HG03521 (cell line): Measurements from ENCODE around the gene PXT1.
"Not testable (repeated sequence)": the region's sequence is repeated elsewhere in the genome, so short reads cannot be mapped to it uniquely, and the experiment has no call there.

Source experiments
- ATAC-seq: cut with Tn5 transposase; IDR thresholded peaks from one replicate; pipeline ENCODE4 v1.9.1; 2021; ENCODE audit warnings: mild to moderate bottlenecking, moderate library complexity; ENCODE audit not compliant: unreplicated experiment

PXT1 gene

DNA sequence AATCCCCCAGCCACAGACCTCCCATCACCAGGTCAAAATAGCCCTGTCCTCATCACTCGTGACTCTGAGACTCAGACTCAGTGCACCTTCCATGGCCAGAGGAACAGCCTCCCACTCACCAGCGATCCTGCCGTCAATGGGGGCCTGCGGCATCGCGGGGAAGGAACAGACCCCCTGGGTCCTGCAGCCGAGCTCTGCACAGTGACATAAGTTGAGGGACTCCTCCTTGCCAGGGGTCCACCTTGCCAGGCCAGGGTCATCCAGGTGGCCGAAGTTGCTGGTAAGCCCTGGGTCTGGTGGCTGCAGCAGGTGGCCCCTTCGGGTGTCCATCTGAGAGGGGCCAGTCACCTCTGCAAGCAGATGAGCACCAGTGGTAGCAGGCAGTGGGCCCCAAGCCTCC lies 71.4 kb downstream of the PXT1 start:
- no peak for ATAC-seq

DNA sequence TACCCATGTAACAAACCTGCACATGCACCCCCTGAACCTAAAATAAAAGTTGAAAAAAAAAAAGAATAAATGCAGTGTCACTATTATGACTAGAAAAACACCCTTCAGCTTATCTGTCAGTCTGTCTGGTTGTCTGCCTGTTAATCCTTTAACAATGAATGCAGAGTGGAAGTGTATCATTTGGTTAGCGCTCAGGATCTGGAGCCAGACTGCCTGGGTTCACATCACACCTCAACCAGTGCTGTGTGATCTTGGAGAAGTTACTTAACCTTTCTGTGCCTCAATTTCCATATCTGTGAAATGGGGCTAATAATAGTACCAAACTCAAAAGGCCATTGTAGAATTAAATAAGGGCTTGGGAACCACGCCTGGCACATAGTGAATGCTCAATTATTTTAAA lies 72.0 kb downstream of the PXT1 start:
- no peak for ATAC-seq

DNA sequence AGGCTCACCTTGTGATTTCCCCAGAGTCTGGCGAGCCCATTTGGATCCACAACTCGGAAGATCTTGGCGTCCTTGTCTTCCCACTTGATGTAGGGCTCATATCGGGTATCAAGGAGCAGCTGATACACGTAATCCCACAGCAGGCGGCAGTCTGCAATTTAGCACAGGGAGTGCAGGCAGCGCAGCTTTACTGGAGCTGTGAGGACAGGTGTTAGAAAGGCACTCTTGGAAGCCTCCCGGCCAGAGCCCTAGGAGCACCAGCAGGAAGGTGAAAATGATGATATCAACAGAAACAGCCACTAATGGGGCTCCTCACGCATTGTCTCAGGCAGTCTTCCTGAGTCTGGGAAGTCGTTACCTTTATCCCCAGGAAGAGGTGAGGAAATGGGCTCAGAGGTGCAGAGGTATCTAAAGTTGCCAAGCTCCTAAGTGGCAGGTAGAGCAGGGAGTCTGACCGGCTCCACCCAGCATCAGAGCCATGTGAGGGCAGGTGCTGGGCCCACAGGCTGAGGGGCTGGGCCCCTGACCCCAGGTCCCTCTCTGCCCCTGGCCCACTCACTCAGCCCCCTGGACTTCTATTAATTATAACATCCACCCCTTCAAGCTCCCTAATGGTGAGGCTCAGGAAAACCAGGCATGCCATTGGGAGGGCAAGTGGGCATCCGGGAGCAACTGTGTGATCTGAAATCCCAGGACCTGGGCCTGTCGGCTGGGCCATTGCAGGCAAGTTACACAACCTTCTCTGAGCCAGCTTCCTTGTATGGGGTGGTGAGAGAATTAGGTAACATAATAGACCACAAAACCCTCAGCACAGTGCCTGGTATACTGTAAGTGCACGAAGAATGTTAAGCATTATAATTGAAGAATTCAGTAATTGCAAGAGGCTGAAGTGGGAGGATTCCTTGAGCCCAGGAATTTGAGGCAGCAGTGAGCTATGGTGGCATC lies 73.5 kb downstream of the PXT1 start:
- no peak for ATAC-seq

DNA sequence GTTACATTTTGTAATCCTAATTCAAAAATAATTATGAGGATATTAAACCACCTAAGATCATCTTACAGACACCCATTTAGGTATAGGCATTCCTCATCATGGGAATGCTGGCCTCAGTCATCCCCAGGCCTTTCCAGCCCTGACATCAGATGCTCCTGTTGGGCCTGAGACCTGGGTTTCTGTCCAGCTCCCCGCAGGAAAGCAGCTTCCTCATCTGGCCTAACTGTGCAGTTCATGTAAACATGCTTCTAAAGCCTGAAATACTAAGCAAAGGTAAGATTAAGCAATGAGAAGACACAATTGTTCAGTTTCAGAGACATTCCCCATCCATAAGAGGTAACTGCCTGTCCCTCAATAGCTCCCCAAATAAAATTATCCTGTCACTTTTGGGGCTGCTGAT lies 74.2 kb downstream of the PXT1 start:
- no peak for ATAC-seq

DNA sequence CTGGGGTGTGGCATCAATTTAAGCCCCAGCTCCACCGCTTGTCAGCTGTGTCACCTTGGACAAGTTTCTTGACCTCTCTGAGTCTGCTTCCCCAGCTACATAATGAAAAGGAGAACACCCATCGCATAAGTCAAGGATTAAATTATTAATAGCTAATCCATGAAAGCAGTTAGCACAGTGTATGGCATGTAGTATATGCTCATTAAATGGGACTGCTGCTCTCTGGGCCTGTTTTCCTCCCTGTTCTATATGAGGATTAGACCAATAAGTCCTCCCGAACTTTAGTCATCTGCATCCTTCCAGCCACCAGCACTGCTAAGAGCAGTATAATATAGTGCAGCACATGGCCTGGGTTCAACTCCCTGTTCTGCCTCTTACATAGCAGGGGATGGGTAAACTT lies 74.9 kb downstream of the PXT1 start:
- no peak for ATAC-seq

DNA sequence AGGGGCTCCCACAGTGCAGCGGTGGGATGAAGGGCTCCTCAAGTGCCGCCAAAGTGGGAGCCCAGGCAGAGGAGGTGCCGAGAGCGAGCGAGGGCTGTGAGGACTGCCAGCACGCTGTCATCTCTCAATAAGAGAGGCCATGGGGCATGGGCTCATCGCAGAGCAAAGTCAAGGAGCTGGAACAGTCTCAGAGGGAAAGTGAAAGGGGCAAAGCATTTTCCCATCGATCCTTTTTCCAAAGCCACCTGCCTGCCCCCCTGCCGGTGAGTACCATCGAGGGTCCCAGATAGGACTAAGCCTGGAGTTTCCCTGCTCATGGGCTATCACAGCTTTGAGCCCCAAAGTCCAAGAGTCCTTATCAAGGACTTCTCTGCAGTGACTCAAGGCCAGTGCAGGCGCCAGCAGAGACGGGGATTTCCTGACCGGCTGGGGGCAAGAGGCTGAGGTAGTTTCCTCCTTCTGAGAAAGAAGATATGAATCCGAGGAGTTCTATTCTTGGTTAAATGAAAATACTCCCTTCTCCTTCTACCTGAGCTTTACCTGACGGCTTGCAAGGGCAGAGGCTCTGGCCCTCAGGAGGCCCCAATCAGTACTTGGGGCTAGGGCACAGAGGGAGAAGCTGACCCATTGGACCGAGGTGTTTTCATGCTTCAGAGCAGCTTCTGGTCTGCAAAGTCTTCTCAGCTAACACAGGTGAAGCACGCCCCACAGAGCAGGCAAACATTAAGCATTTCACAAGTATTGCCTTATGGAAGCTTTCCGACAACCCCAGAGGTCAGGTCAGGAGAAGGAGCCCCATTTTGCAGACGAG lies 77.8 kb downstream of the PXT1 start:
- no peak for ATAC-seq

DNA sequence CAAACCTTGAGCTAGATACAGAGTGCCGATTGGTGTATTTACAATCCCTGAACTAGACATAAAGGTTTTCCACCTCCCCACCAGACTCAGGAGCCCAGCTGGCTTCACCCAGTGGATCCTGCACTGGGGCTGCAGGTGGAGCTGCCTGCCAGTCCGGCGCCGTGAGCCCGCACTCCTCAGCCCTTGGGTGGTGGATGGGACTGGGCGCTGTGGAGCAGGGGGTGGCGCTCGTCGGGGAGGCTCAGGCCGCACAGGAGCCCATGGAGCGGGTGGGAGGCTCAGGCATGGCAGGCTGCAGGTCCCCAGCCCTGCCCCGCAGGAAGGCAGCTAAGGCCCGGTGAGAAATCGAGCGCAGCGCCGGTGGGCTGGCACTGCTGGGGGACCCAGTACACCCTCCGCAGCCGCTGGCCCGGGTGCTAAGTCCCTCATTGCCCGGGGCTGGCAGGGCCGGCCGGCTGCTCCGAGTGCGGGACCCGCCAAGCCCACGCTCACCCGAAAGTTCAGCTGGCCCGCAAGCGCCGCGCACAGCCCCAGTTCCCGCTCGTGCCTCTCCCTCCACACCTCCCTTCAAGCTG lies 78.5 kb downstream of the PXT1 start:
- not testable (repeated sequence) for ATAC-seq

DNA sequence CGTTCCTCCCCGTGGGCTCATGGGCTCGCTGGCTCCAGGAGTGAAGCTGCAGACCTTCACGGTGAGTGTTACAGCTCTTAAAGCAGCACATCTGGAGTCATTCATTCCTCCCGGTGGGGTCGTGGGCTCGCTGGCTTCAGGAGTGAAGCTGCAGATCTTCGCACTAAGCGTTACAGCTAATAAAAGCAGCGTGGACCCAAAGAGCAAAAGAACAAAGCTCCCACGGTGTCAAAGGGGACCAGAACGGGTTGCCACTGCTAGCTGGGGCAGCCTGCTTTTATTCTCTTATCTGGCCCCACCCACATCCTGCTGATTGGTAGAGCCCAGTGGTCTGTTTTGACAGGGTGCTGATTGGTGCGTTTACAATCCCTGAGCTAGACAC lies 79.3 kb downstream of the PXT1 start:
- ATAC-seq: not testable (repeated sequence)

DNA sequence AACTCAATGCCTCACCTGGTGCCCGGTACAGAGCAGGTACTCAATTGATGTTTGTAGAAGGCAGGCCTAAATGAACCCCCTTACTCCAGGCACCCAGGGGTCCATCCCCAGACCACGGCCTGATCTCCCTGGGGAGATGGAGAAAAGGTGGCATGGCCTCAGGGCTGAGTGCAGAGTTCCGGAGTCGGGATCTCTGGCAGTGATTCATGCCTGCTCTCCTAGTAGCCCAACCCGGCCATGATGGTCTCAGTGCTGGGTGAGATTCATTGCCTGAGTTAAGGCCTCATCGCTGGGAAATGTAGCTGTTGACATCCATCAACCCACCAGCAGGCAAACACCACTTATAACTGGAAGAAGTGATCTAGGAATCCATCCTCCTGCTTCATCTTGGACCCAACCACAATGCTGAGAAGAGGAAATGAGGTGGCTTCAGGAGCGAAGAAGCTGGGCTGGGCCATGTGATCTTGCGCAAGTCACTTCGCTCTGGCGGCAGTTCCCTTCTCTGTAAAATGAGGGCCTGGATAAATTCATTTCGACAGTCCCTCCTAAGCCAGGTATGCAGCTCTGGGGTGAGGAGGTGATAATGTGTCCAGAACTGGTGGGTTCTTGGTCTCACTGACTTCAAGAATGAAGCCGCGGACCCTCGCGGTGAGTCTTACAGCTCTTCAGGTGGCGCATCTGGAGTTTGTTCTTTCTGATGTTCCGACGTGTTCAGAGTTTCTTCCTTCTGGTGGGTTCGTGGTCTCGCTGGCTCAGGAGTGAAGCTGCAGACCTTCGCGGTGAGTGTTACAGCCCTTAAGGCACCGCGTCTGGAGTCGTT lies 79.9 kb downstream of the PXT1 start:
- ATAC-seq: no peak

DNA sequence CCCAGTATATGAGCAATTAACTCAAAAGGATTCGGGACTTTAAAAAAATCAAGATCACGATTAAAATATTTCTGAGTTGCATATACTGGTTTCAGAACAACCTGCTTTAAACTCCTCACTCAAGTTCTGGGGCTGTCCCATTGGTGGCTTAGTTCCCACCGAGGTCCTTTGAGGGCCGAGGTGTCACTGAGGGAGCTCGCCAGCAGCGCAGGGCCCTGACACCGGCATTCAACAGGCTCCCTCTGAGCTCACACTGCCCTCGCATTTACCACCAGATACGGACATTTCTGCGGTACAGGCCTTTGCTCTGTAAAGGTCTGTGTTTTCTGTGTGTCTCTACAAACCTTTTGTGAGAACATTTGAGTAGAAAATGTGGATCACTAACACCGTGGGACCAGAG lies 81.6 kb downstream of the PXT1 start:
- ATAC-seq: no peak

DNA sequence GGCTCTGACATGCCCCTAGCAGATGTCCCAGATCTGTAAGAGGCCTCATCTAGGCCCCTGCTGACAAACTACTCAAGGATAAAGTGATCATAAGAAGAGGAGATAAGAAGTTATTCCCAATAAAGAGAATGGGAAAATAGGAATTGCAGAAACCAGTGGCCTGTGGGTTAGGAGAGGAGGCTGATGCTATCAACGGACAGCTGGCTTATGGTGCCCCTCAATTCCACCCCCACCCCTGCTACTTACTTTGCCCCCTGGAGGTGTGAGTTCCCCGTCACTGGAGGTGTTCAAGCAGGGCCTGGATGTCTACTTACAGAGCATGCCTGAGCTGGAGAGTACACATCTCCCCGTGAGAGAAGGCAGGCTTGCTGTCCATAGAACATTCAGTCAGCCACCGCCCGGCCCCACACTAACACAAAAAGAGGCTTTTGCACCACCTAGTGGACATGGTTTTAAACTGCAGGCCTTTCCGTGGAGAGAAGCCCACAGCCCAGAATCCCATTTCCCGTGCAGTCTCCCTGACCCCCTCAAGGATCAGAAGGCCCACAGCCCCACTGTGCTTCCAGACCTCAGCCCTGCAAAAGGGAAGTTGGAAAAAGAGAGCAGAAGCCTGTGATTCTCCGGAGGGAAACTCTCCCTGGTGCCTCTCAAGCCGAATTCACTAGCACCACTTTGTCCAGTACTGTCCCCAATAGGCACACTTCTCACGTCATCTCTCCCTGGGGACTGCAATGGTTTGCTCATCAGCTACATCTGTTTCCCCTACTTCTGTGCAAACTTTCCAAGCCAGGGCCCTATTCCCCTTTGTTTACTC lies 82.2 kb downstream of the PXT1 start:
- ATAC-seq: no peak

DNA sequence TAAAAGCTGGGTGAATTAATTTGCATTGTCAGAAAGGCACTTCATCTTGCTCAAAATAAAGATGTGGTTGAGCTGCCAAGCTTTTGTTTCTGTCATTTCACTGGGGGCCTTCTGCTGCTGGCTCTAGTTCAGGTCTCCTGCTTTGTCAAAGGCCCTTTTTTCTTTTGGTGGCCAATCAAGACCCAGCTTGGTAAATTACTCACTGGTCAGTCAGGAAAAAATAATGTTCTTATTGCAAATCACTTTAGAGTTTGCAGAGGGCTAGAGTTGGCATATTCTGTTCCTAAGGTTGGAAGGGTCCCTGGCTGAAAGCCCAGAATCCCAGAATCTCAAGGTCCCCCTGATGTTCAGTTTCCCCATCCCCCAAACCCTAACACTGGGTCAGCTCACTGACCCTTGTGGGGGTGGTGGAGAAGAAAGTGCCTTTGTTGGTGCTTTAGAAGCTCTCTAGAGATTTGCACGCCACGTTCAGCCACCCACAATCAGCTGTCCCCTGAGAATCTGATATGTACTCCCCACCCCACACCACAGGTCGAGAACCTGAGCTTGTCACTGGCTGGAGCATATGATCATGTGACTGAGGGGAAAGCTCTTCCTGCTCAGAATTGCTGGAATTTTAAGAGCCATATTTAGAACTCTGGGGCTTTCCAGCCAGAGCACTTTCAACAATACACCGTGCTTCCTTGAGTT lies 84.3 kb downstream of the PXT1 start:
- ATAC-seq: no peak

DNA sequence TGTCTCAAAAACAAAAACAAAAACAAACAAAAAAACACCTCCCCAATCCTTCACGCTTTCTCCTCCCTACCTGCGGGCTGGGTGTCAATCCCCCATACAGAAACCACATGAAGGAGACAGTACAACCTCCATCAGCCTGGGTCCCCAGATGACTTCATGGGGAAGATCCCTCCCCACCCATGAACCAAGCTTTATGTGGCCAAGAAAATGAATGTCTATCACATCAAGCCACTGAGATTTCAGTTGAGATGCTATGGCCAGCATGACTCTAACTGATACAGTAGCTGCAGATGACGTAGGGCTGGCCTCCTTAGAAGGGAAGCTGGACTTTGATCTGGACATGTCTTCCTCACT lies 84.8 kb downstream of the PXT1 start:
- no peak for ATAC-seq

DNA sequence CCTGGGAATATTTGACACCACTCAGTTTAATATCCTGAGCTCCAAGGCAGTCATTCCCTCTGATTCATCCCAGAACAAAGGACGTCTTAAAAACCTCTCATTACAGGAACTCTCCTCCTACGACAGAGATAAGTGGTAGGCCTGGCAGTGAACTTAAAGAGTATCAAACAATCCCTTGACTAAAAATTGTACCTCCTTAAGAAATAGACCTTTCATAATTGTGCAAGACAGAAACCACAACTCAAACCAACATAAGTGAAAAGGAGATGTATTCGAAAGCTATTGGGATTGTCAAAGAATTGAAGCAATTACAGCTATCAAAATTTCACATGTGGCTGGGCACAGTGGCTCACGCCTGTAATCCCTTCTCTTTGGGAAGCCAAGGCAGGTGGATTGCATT lies 86.8 kb downstream of the PXT1 start:
- no peak for ATAC-seq

DNA sequence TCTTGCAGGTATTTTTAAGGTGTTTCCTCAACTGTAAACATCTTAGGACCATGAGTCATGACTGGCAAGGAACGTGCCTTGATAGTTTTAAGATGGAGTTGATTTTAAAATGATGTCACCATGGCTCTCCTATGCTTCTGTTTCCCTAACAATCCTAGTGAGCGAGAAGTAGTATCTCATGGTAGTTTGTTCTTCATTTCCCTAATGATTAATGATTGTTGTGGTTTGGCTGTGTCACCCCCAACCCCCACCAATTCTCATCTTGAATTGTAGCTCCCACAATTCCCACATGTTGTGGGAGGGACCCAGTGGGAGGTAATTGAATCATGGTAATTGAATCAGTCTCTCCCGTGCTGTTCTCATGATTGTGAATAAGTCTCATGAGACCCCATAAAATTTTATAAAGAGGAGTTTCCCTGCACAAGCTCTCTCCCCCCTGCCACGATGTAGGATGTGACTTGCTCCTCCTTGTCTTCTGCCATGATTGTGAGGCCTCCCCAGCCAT lies 89.2 kb downstream of the PXT1 start:
- ATAC-seq: no peak

DNA sequence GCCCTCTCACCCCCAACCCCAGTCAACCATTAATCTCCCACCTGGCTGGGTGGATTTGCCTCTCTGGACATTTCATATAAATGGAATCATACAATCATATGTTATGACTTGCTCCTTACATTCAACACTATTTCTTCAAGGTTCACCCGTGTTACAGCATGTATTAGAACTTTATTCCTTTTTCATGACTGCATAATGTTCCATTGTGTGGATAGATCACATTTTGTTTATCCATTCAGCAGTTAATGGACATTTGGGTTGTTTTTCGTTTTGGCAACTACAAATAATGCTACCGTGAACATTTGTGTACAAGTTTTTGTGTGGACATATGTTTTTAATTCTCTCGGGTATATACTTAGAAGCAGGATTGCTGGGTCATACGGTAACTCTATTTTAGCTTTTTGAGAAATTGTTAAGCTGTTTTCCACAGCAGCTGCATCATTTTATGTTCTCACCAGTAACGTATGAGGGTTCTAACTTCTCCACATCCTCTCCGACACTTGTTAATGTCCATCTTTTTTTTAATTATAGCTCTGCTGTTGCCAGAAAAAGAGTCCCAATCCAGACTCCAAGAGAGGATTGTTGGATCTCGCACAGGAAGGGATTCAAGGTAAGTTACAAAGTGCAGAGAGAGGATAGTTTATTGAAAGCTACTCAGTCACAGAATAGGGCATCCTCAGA lies 90.0 kb downstream of the PXT1 start:
- no peak for ATAC-seq

DNA sequence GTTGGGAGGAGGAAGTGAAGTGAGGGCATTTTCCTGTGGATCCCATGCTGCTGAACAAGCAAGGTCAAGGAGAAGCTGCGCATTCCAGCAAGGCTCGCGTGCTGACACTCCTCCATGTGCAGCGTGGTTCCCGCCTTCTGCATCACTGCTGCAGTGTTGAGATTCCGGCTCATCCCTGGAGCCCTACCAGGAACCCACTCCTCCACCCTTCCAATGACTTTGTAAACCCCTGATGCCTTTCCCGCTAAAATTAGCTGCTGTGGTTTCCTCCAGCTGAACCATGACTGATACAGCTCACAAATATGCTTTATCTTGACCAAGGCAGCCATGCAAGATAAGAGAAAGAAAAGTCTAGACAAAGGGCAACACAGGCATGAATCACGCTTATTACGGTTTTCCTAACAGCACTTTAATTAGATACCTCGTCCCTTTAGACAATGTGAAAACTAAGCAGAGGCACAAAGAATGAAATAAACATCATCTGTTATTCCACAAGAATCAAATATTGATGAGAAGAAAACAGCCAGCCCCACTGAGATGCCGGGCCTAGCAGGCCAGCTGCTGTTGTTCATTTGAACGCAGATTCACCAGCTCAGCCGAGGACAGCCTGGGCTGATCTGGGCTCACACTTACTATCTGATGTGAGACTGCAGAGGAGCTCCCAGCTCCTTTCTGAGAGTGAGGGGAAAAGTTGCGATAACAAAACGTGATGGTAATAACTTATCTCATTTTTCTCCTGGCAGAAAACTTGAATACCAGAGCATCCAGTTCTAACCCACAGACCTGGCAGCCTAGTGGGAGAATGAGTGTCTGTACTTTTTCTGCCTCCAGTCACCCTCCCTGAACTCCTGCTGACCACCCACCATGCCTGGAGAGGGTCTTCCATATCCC lies 91.7 kb downstream of the PXT1 start:
- ATAC-seq: no peak

DNA sequence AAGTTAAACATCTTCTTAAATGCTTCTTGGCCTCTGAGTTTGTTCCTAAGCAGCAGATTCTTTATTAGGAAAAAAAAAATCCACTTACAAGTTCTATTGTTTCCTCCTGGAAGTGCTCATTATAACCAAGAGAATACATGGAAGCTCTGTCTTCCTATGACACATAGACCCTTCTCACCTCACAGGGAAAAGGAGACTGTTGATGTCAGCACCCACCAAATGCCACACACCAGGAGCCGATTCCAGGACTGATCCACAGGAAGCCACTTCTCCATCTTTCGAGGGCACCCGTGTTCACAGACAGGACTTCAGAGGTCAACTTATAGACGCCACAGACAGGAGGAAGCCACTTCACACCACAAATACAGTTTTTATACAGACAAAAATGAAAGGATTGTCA lies 92.6 kb downstream of the PXT1 start:
- no peak for ATAC-seq
